ENCODE results near the gene EIF4E2. TPM values are rescaled to one million over a fixed set of nuclear protein-coding genes. Genes with fewer than 3 reads are reported as not detected.
A peak's percentile ranks its signal among the peaks of the same experiment; 100 is the strongest.

Gene EIF4E2
- polyA plus RNA-seq, 4 donors, result 67.9 to 103 (median 88.4) TPM

DNA sequence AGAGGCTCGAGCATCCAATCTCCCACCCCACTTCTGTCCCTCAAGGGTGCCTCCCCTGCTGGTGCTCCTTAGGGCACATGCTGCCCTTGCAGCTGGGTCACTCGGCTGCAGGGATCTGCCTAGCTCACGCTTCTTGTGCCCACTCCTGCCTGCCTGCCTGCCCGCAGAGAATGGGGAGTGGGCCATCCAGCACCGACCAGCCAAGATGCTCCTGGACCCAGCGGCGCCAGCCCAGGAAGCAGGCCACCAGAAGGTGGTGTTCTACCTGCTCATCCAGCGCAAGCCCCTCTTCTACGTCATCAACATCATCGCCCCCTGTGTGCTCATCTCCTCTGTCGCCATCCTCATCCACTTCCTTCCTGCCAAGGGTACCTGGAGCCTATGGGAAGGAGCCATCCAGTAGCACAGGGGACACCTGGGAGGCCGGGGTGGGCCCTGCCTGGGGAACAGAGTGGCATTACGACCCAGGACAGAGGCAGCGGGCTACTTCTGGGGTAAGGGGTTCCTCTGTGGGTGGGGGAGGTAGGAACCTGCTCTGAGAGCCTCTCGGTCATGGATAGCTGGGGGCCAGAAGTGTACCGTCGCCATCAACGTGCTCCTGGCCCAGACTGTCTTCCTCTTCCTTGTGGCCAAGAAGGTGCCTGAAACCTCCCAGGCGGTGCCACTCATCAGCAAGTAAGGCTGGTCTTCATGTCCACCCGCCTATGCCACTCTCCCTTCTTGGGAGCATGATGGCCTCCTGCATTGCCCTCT is 7.6 kb upstream of the EIF4E2 start:
- Histone ChIP-seq H3K4me3 (ENCODE audit: low read depth in 1 of 3, low read length in 3 of 3) (no peak overlapping the region), H3K9me3 (ENCODE audit: control insufficient read depth in 2 of 2, insufficient read depth in 1 of 2, low read depth in 1 of 2, low read length in 1 of 2) (peaks cover 0 to 11% of the 10 kb centered on the region in 2 donors), H3K27ac (ENCODE audit: low read depth in 1 of 3, low read length in 2 of 3) (no peak overlapping the region), H3K4me1 (ENCODE audit: control insufficient read depth in 3 of 3, insufficient read depth in 2 of 3, low read depth in 1 of 3, low read length in 2 of 3) (no peaks in the 10 kb centered on the region), H3K36me3 (ENCODE audit: control insufficient read depth in 3 of 3, insufficient read depth in 2 of 3, low read depth in 1 of 3, low read length in 3 of 3) (peaks cover 0 to 31% (median 0%) of the 10 kb centered on the region in 3 donors), H3K27me3 (ENCODE audit: control insufficient read depth in 3 of 3, insufficient read depth in 3 of 3, low read length in 3 of 3) (peaks cover 0 to 18% (median 0%) of the 10 kb centered on the region in 3 donors)
- no peak for FAIRE-seq
- 88 to 93% (median 89%) methylated on average over 18 to 20 of the region's 20 CpGs for WGBS, 3 donors
- DNase-seq, result no peak

GRCh38 chr2:232543491-232543890 is 7.0 kb upstream of the EIF4E2 start:
- DNase-seq (no peak), FAIRE-seq (no peak)
- Histone ChIP-seq H3K27me3 (ENCODE audit: control insufficient read depth in 3 of 3, insufficient read depth in 3 of 3, low read length in 3 of 3) (peaks cover 0 to 12% (median 0%) of the 10 kb centered on the region in 3 donors), H3K4me1 (ENCODE audit: control insufficient read depth in 3 of 3, insufficient read depth in 2 of 3, low read depth in 1 of 3, low read length in 2 of 3) (no peaks in the 10 kb centered on the region), H3K27ac (ENCODE audit: low read depth in 1 of 3, low read length in 2 of 3) (no peak overlapping the region), H3K36me3 (ENCODE audit: control insufficient read depth in 3 of 3, insufficient read depth in 2 of 3, low read depth in 1 of 3, low read length in 3 of 3) (peaks cover 0 to 31% (median 0%) of the 10 kb centered on the region in 3 donors), H3K4me3 (ENCODE audit: low read depth in 1 of 3, low read length in 3 of 3) (no peak overlapping the region), H3K9me3 (ENCODE audit: control insufficient read depth in 2 of 2, insufficient read depth in 1 of 2, low read depth in 1 of 2, low read length in 1 of 2) (peaks cover 0 to 15% of the 10 kb centered on the region in 2 donors)
- 82 to 94% (median 86%) methylated on average over 14 of the region's 14 CpGs for WGBS, 3 donors

GRCh38 chr2:232543928-232544631 is 6.4 kb upstream of the EIF4E2 start:
- WGBS, 3 donors, result 86 to 95% (median 91%) methylated on average over 19 of the region's 19 CpGs
- H3K4me1 ChIP-seq (ENCODE audit: control insufficient read depth in 3 of 3, insufficient read depth in 2 of 3, low read depth in 1 of 3, low read length in 2 of 3), result no peaks in the 10 kb centered on the region
- FAIRE-seq (no peak), DNase-seq (no peak)
- H3K27me3 ChIP-seq (ENCODE audit: control insufficient read depth in 3 of 3, insufficient read depth in 3 of 3, low read length in 3 of 3), result peaks cover 0 to 7% (median 0%) of the 10 kb centered on the region in 3 donors
- H3K27ac ChIP-seq (ENCODE audit: low read depth in 1 of 3, low read length in 2 of 3), result no peak overlapping the region
- H3K4me3 ChIP-seq (ENCODE audit: low read depth in 1 of 3, low read length in 3 of 3), result no peak overlapping the region
- peaks cover 0 to 31% (median 0%) of the 10 kb centered on the region in 3 donors for H3K36me3 ChIP-seq (ENCODE audit: control insufficient read depth in 3 of 3, insufficient read depth in 2 of 3, low read depth in 1 of 3, low read length in 3 of 3)
- H3K9me3 ChIP-seq (ENCODE audit: control insufficient read depth in 2 of 2, insufficient read depth in 1 of 2, low read depth in 1 of 2, low read length in 1 of 2), result peaks cover 0 to 20% of the 10 kb centered on the region in 2 donors

DNA sequence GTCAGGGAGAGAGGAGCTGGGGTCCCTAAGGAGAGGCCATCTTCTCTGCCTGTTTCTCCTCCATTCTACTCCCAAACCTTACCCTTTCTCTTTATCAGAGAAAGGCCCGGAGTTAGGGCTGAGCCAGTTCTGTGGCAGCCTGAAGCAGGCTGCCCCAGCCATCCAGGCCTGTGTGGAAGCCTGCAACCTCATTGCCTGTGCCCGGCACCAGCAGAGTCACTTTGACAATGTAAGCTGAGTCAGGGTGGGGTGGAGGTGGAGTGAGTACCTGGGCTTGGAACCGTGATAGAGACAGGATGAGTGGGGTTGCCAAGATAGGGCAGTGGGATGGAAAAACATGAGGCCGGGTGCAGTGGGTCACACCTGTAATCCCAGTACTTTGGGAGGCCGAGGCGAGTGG is 5.8 kb upstream of the EIF4E2 start:
- 86 to 92% (median 87%) methylated on average over 6 of the region's 6 CpGs for WGBS, 3 donors
- H3K36me3 ChIP-seq (ENCODE audit: control insufficient read depth in 3 of 3, insufficient read depth in 2 of 3, low read depth in 1 of 3, low read length in 3 of 3), result peaks cover 0 to 31% (median 0%) of the 10 kb centered on the region in 3 donors
- peaks cover 0 to 26% of the 10 kb centered on the region in 2 donors for H3K9me3 ChIP-seq (ENCODE audit: control insufficient read depth in 2 of 2, insufficient read depth in 1 of 2, low read depth in 1 of 2, low read length in 1 of 2)
- no peak for FAIRE-seq
- H3K4me3 ChIP-seq (ENCODE audit: low read depth in 1 of 3, low read length in 3 of 3), result no peak overlapping the region
- peaks cover 0 to 2% (median 0%) of the 10 kb centered on the region in 3 donors for H3K4me1 ChIP-seq (ENCODE audit: control insufficient read depth in 3 of 3, insufficient read depth in 2 of 3, low read depth in 1 of 3, low read length in 2 of 3)
- H3K27me3 ChIP-seq (ENCODE audit: control insufficient read depth in 3 of 3, insufficient read depth in 3 of 3, low read length in 3 of 3), result peaks cover 0 to under 1% (median 0%) of the 10 kb centered on the region in 3 donors
- H3K27ac ChIP-seq (ENCODE audit: low read depth in 1 of 3, low read length in 2 of 3), result no peak overlapping the region
- no peak for DNase-seq

GRCh38 chr2:232545511-232546375 is 4.7 kb upstream of the EIF4E2 start:
- Histone ChIP-seq H3K27me3 (ENCODE audit: control insufficient read depth in 3 of 3, insufficient read depth in 3 of 3, low read length in 3 of 3) (no peaks in the 10 kb centered on the region), H3K4me3 (ENCODE audit: low read depth in 1 of 3, low read length in 3 of 3) (no peak overlapping the region), H3K9me3 (ENCODE audit: control insufficient read depth in 2 of 2, insufficient read depth in 1 of 2, low read depth in 1 of 2, low read length in 1 of 2) (peaks cover 0 to 28% of the 10 kb centered on the region in 2 donors), H3K36me3 (ENCODE audit: control insufficient read depth in 3 of 3, insufficient read depth in 2 of 3, low read depth in 1 of 3, low read length in 3 of 3) (peaks cover 0 to 31% (median 0%) of the 10 kb centered on the region in 3 donors), H3K27ac (ENCODE audit: low read depth in 1 of 3, low read length in 2 of 3) (no peak overlapping the region), H3K4me1 (ENCODE audit: control insufficient read depth in 3 of 3, insufficient read depth in 2 of 3, low read depth in 1 of 3, low read length in 2 of 3) (peaks cover 0 to 4% (median 0%) of the 10 kb centered on the region in 3 donors)
- 86 to 90% (median 89%) methylated on average over 17 of the region's 17 CpGs for WGBS, 3 donors
- no peak for DNase-seq
- no peak for FAIRE-seq

DNA sequence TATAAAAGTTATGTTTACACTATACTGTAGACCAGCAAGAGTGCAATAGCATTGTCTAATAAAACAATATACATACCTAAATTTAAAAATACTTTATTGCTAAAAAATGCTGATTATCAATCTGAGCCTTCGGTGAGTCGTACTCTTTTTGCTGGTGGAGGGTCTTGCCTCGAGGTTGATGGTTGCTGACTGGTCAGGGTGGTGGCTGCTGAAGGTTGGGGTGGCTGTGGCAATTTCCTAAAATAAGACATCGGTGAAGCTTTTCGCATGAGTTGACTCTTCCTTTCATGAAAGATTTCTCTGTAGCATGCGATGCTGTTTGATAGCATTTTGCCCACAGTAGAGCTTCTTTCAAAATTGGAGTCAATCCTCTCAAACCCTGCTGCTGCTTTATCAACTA is 2.5 kb upstream of the EIF4E2 start:
- DNase-seq, result no peak
- Histone ChIP-seq H3K4me1 (ENCODE audit: control insufficient read depth in 3 of 3, insufficient read depth in 2 of 3, low read depth in 1 of 3, low read length in 2 of 3) (peaks cover 0 to 11% (median 5%) of the 10 kb centered on the region in 3 donors), H3K4me3 (ENCODE audit: low read depth in 1 of 3, low read length in 3 of 3) (no peak overlapping the region), H3K27ac (ENCODE audit: low read depth in 1 of 3, low read length in 2 of 3) (no peak overlapping the region), H3K27me3 (ENCODE audit: control insufficient read depth in 3 of 3, insufficient read depth in 3 of 3, low read length in 3 of 3) (no peaks in the 10 kb centered on the region), H3K36me3 (ENCODE audit: control insufficient read depth in 3 of 3, insufficient read depth in 2 of 3, low read depth in 1 of 3, low read length in 3 of 3) (peaks cover 0 to 37% (median 3%) of the 10 kb centered on the region in 3 donors), H3K9me3 (ENCODE audit: control insufficient read depth in 2 of 2, insufficient read depth in 1 of 2, low read depth in 1 of 2, low read length in 1 of 2) (peaks cover 0 to 28% of the 10 kb centered on the region in 2 donors)
- FAIRE-seq, result no peak
- WGBS, 3 donors, result 97 to 99% (median 98%) methylated on average over 6 of the region's 6 CpGs

DNA sequence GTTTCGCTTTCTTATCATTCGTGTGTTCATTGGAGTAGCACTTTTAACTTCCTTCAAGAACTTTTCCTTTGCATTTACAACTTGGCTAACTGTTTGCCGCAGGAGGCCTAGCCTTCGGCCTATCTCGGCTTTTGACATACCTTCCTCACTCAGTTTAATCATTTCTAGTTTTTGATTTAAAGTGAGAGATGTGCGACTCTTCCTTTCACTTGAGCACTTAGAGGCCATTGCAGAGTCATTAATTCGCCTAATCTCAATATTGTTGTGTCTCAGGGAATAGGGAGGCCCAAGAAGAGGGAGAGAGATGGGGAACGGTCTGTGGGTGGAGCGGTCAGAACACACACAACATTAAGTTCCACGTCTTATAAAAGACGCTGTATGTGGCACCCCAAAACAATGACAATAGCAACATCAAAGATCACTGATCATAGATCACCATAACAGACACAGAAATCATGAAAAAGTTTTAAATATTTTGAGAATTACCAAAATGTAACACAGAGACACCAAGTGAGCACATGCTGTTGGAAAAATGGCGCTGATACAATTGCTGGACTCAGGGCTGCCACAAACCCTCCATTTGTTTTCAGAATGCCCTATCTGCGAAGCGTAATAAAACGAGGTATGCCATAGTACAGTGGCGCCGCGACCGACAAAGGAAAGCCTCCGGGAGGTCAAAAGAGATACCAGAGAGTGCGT is 685 bp upstream of the EIF4E2 start:
- peaks cover 0 to 28% of the 10 kb centered on the region in 2 donors for H3K9me3 ChIP-seq (ENCODE audit: control insufficient read depth in 2 of 2, insufficient read depth in 1 of 2, low read depth in 1 of 2, low read length in 1 of 2)
- peaks cover 2 to 11% (median 5%) of the 10 kb centered on the region in 3 donors for H3K4me1 ChIP-seq (ENCODE audit: control insufficient read depth in 3 of 3, insufficient read depth in 2 of 3, low read depth in 1 of 3, low read length in 2 of 3)
- 20 to 33% (median 23%) methylated on average over 21 of the region's 21 CpGs for WGBS, 3 donors
- peak overlapping the region; percentile 70 to 97 (median 80) for H3K4me3 ChIP-seq (ENCODE audit: low read depth in 1 of 3, low read length in 3 of 3)
- H3K27me3 ChIP-seq (ENCODE audit: control insufficient read depth in 3 of 3, insufficient read depth in 3 of 3, low read length in 3 of 3), result no peaks in the 10 kb centered on the region
- FAIRE-seq, result no peak
- DNase-seq, result no peak
- peak overlapping the region; percentile 81 to 98 (median 92) for H3K27ac ChIP-seq (ENCODE audit: low read depth in 1 of 3, low read length in 2 of 3)
- H3K36me3 ChIP-seq (ENCODE audit: control insufficient read depth in 3 of 3, insufficient read depth in 2 of 3, low read depth in 1 of 3, low read length in 3 of 3), result peaks cover 0 to 20% (median 3%) of the 10 kb centered on the region in 3 donors

All from small intestine (tissue), 7 donors.